Fibroblast of lung (primary cell): Measurements from ENCODE around the gene CDKAL1. TPM values are rescaled to one million over a fixed set of nuclear protein-coding genes. Genes with fewer than 3 reads are reported as not detected.

Experiments
- DNase-seq, 2 donors: peaks; one replicate each; pipeline versions ENCODE4 v3.0.0 to v3.0.0-alpha.2; 2010; ENCODE audit warnings: low read depth in 2 of 2
- H2AFZ ChIP-seq: 2 replicates; pipeline ENCODE4 v1.5.1; 2012; ENCODE audit warnings: low read length, control low read depth, inconsistent platforms
- H3K27ac ChIP-seq: 2 replicates; pipeline ENCODE4 v1.5.1; 2011; ENCODE audit warnings: low read length, control low read depth; ENCODE audit not compliant: insufficient read depth
- H3K27me3 ChIP-seq: 2 replicates; pipeline ENCODE4 v1.5.1; 2011; ENCODE audit warnings: mild to moderate bottlenecking, low read length; ENCODE audit not compliant: control insufficient read depth, insufficient read depth
- H3K36me3 ChIP-seq: 2 replicates; pipeline ENCODE4 v1.5.1; 2011; ENCODE audit warnings: low read length; ENCODE audit not compliant: control insufficient read depth, insufficient read depth
- H3K4me1 ChIP-seq: 2 replicates; pipeline ENCODE4 v1.5.1; 2011; ENCODE audit warnings: low read length; ENCODE audit not compliant: control insufficient read depth, insufficient read depth; ENCODE audit errors: extremely low read depth
- H3K4me2 ChIP-seq: 2 replicates; pipeline ENCODE4 v1.5.1; 2011; ENCODE audit warnings: low read length, control low read depth; ENCODE audit not compliant: insufficient read depth; ENCODE audit errors: extremely low read depth
- H3K4me3 ChIP-seq, 4 experiments: fragments of 200-600 bp in 1 of 4; sonication (generic) in 1 of 4; replicated peaks in 1 of 4; 2 replicates each; pipeline ENCODE4 v1.5.1; 2011 to 2016; ENCODE audit warnings: low read length in 4 of 4, low read depth in 3 of 4, mild to moderate bottlenecking in 3 of 4, control low read depth in 2 of 4, inconsistent platforms in 1 of 4, mixed read lengths in 1 of 4; ENCODE audit not compliant: insufficient read depth in 1 of 4; ENCODE audit errors: control extremely low read depth in 1 of 4
- H3K79me2 ChIP-seq: 2 replicates; pipeline ENCODE4 v1.5.1; 2012; ENCODE audit warnings: mild to moderate bottlenecking, low read length, inconsistent platforms; ENCODE audit not compliant: control insufficient read depth, insufficient read depth
- H3K9ac ChIP-seq: 2 replicates; pipeline ENCODE4 v1.5.1; 2011; ENCODE audit warnings: mild to moderate bottlenecking, low read length, control low read depth; ENCODE audit not compliant: insufficient read depth
- H3K9me3 ChIP-seq: 2 replicates; pipeline ENCODE4 v1.5.1; 2012; ENCODE audit warnings: low read depth, low read length; ENCODE audit not compliant: control insufficient read depth, insufficient read depth
- H4K20me1 ChIP-seq: 2 replicates; pipeline ENCODE4 v1.5.1; 2011; ENCODE audit warnings: low read length; ENCODE audit not compliant: control insufficient read depth, insufficient read depth; ENCODE audit errors: extremely low read depth
- EZH2 ChIP-seq: IDR thresholded peaks from 2 replicates; pipeline ENCODE4 v1.5.1; 2012; ENCODE audit warnings: low read length, control low read depth, mild to moderate bottlenecking; ENCODE audit errors: missing control alignments
- polyA plus RNA-seq, 2 donors: library from polyadenylated mRNA; depleted of rRNA in 1 of 2; stranded (reverse) in 1 of 2; unstranded in 1 of 2; fragments of >200 nt; gene quantifications; 2 replicates each; pipeline ENCODE4 v1.2.1, GENCODE V29; 2011 to 2012; ENCODE audit warnings: missing spikeins in 1 of 2
- total RNA-seq: library from RNA; depleted of rRNA; stranded (reverse); fragments of >200 nt; gene quantifications from 2 replicates; pipeline ENCODE4 v1.2.1, GENCODE V29; 2014
- TF ChIP-seq, protein P1 (sequence below), 2 donors: IDR thresholded peaks in 1 of 2; conservative IDR thresholded peaks in 1 of 2; 1 replicate in 1 of 2; 2 replicates in 1 of 2; pipeline ENCODE4 v1.5.1; 2011 to 2012; ENCODE audit warnings: low read length in 2 of 2, control low read depth in 1 of 2, inconsistent platforms in 1 of 2, low read depth in 1 of 2, mild to moderate bottlenecking in 1 of 2

Gene CDKAL1
- total and polyA plus RNA-seq, 2 donors (not counting 1 experiment from before 2014, with no cell fraction given), result 7.4 to 15.0 TPM

DNA sequence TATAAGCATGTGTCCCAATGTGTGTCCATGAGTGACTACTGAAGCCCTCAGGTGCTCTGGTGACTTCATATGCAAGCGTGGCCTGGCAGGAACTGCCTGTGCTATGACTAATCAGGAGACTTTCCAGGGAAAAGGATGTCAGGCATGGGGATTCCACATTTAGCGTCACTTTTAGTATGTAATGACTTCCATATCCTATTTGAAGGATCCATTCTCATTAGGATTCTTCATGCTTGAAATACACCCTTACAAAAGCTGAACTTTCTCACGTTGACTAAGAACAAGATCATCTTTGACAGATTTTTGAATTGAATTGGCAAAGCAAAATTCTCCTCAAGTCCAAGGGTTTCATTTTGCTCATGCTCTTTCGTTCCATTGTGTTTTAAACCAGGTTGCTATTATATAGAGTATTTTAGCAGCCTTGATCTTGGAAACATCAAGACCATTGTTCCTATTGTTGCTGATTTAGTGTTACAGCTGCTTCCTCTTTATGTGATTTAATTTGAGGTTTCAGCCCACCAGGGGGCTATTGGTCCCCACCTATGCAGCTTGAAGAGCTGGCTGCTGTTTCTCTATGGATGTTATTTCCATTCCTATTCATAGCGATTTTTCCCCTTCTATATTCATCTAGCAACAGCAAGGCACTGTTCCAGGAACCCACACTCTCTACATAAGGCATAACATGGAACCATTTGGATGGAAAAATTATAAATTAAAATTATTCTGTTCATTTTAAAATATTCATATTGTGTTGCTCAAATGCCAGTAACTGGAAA is 418.6 kb downstream of the CDKAL1 start:
- H3K9ac ChIP-seq, result no peak overlapping the region
- no peaks in the 10 kb centered on the region for H3K27me3 ChIP-seq
- H3K4me2 ChIP-seq, result no peak overlapping the region
- no peak for TF ChIP-seq EZH2
- TF ChIP-seq, protein P1, sequence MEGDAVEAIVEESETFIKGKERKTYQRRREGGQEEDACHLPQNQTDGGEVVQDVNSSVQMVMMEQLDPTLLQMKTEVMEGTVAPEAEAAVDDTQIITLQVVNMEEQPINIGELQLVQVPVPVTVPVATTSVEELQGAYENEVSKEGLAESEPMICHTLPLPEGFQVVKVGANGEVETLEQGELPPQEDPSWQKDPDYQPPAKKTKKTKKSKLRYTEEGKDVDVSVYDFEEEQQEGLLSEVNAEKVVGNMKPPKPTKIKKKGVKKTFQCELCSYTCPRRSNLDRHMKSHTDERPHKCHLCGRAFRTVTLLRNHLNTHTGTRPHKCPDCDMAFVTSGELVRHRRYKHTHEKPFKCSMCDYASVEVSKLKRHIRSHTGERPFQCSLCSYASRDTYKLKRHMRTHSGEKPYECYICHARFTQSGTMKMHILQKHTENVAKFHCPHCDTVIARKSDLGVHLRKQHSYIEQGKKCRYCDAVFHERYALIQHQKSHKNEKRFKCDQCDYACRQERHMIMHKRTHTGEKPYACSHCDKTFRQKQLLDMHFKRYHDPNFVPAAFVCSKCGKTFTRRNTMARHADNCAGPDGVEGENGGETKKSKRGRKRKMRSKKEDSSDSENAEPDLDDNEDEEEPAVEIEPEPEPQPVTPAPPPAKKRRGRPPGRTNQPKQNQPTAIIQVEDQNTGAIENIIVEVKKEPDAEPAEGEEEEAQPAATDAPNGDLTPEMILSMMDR (conservative IDR thresholded peaks at IDR 0.05 in 1 of 2, IDR thresholded peaks at IDR 0.05 in 1 of 2; ENCODE audit: low read depth in 1 of 2, low read length in 2 of 2), result no peak
- H3K36me3 ChIP-seq, result no peaks in the 10 kb centered on the region
- no peaks in the 10 kb centered on the region for H3K9me3 ChIP-seq
- DNase-seq, result peak; percentile 38 to 89
- H3K4me3 ChIP-seq, result no peak overlapping the region
- H4K20me1 ChIP-seq, result no peaks in the 10 kb centered on the region
- no peaks in the 10 kb centered on the region for H3K4me1 ChIP-seq
- no peak overlapping the region for H2AFZ ChIP-seq
- H3K27ac ChIP-seq, result no peak overlapping the region
- H3K79me2 ChIP-seq, result no peaks in the 10 kb centered on the region

GRCh38 chr6:20954315-20954714 is 420.1 kb downstream of the CDKAL1 start:
- no peak for DNase-seq
- H3K79me2 ChIP-seq, result no peaks in the 10 kb centered on the region
- no peak for TF ChIP-seq EZH2
- TF ChIP-seq, protein P1 (conservative IDR thresholded peaks at IDR 0.05 in 1 of 2, IDR thresholded peaks at IDR 0.05 in 1 of 2; ENCODE audit: low read depth in 1 of 2, low read length in 2 of 2), result no peak

DNA sequence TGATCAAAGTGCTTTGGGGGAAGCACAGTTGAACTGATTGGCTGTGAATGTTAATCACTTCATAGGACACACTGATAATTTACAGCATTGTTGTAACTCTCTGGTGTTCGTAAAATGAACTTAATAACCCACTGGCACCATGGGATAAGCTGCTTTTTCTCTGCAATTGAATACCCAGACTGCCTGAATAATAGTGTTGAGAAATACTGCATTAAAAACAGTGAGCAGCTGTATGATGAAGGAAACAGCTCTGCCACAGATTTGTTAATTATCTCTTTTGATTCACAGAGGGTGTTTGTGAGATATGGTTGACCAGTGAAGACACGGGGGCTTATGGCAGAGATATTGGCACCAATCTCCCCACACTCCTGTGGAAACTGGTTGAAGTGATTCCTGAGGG is 420.9 kb downstream of the CDKAL1 start:
- Histone ChIP-seq H3K9me3 (no peaks in the 10 kb centered on the region), H3K9ac (no peak overlapping the region), H3K4me2 (no peak overlapping the region), H3K79me2 (no peaks in the 10 kb centered on the region), H2AFZ (no peak overlapping the region), H3K36me3 (no peaks in the 10 kb centered on the region), H3K27ac (no peak overlapping the region), H4K20me1 (no peaks in the 10 kb centered on the region), H3K27me3 (no peaks in the 10 kb centered on the region), H3K4me3 (no peak overlapping the region), H3K4me1 (no peaks in the 10 kb centered on the region)
- TF ChIP-seq, protein P1 (conservative IDR thresholded peaks at IDR 0.05 in 1 of 2, IDR thresholded peaks at IDR 0.05 in 1 of 2; ENCODE audit: low read depth in 1 of 2, low read length in 2 of 2), result no peak
- TF ChIP-seq EZH2, result no peak
- DNase-seq, result no peak

More at GRCh38 chr6:20954315-20954714, 420.1 kb downstream of the CDKAL1 start:
- no peak overlapping the region for H3K27ac ChIP-seq
- H3K9ac ChIP-seq, result no peak overlapping the region
- no peak overlapping the region for H3K4me2 ChIP-seq
- no peaks in the 10 kb centered on the region for H3K9me3 ChIP-seq
- no peaks in the 10 kb centered on the region for H4K20me1 ChIP-seq
- no peaks in the 10 kb centered on the region for H3K27me3 ChIP-seq
- no peaks in the 10 kb centered on the region for H3K36me3 ChIP-seq
- no peak overlapping the region for H2AFZ ChIP-seq
- no peaks in the 10 kb centered on the region for H3K4me1 ChIP-seq
- no peak overlapping the region for H3K4me3 ChIP-seq
